GM12864 (cell line): ENCODE measurements around the gene ANOS1.
A peak's percentile ranks its signal among the peaks of the same experiment; 100 is the strongest.

Experiments used
- DNase-seq: peaks from one replicate; pipeline ENCODE4 v3.0.0-alpha.2; 2011; ENCODE audit warnings: low read depth
- H3K4me3 ChIP-seq: 2 replicates; pipeline ENCODE4 v1.5.1; 2011; ENCODE audit warnings: mild to moderate bottlenecking, low read depth, low read length, control low read depth
- CTCF ChIP-seq: IDR thresholded peaks from 2 replicates; pipeline ENCODE4 v1.5.1; 2011; ENCODE audit warnings: low read depth, mild to moderate bottlenecking, moderate library complexity, low read length, control low read depth, inconsistent platforms; ENCODE audit errors: missing control alignments

The ANOS1 gene

GRCh38 chrX:8749697-8750096 is 17.8 kb upstream of the ANOS1 start:
- no peak for TF ChIP-seq CTCF
- no peak overlapping the region for H3K4me3 ChIP-seq
- DNase-seq, result no peak

GRCh38 chrX:8748855-8749254 is 16.9 kb upstream of the ANOS1 start:
- no peak overlapping the region for H3K4me3 ChIP-seq
- TF ChIP-seq CTCF, result peak; percentile 53
- DNase-seq, result no peak

GRCh38 chrX:8743126-8743732 is 11.3 kb upstream of the ANOS1 start:
- no peak for DNase-seq
- no peak overlapping the region for H3K4me3 ChIP-seq
- peak; percentile 58 for TF ChIP-seq CTCF

- DNase-seq, result no peak
- no peak for TF ChIP-seq CTCF
- H3K4me3 ChIP-seq, result no peak overlapping the region
Measured at GRCh38 chrX:8741981-8742380, 10.0 kb upstream of the ANOS1 start.

GRCh38 chrX:8738588-8739189 is 6.8 kb upstream of the ANOS1 start:
- H3K4me3 ChIP-seq, result no peak overlapping the region
- peak; percentile 43 for TF ChIP-seq CTCF
- no peak for DNase-seq

GRCh38 chrX:8737883-8738282 is 5.9 kb upstream of the ANOS1 start:
- DNase-seq, result no peak
- no peak overlapping the region for H3K4me3 ChIP-seq
- no peak for TF ChIP-seq CTCF

- TF ChIP-seq CTCF, result no peak
- no peak overlapping the region for H3K4me3 ChIP-seq
Measured at GRCh38 chrX:8730812-8731558, 952 bp downstream of the ANOS1 start.

More at GRCh38 chrX:8730812-8731558, 952 bp downstream of the ANOS1 start:
- no peak for DNase-seq
